HEK293 (cell line): ENCODE measurements around the gene LPXN.

ENCODE experiments used
- CTCF ChIA-PET: fragments of 350-600 bp; formaldehyde crosslinking; extraction: SDS; loops from one replicate; lab custom pipeline; 2021; ENCODE audit warnings: antibody characterized with exemption; lab: Yijun Ruan, JAX
- POLR2A ChIA-PET: fragments of 300-600 bp; formaldehyde crosslinking; extraction: SDS; loops from one replicate; lab custom pipeline; 2020; ENCODE audit warnings: antibody characterized with exemption, inconsistent platforms; lab: Yijun Ruan, JAX
- H3K27ac ChIP-seq: fragments of 200-500 bp; sonication (Bioruptor generic); 2 replicates; pipeline ENCODE4 v1.5.1; 2014; ENCODE audit warnings: low read depth, low read length, control low read depth, inconsistent platforms; ENCODE audit errors: extremely low read depth
- H3K36me3 ChIP-seq, 2 experiments: fragments of 200-500 bp in 1 of 2; sonication (Bioruptor generic) in 1 of 2; 1 replicate in 1 of 2; 2 replicates in 1 of 2; pipeline ENCODE4 v1.5.1; 2014 to 2017; ENCODE audit warnings: inconsistent platforms in 2 of 2, low read length in 2 of 2; ENCODE audit not compliant: control insufficient read depth in 2 of 2, insufficient read depth in 1 of 2
- H3K4me1 ChIP-seq: fragments of 200-500 bp; sonication (Bioruptor generic); 2 replicates; pipeline ENCODE4 v1.5.1; 2014; ENCODE audit warnings: mild to moderate bottlenecking, low read length, inconsistent platforms; ENCODE audit not compliant: control insufficient read depth, insufficient read depth
- H3K4me3 ChIP-seq: 2 replicates; pipeline ENCODE4 v1.5.1; 2011; ENCODE audit warnings: low read depth, mild to moderate bottlenecking, control low read depth, low read length, moderate library complexity
- H3K9me3 ChIP-seq: fragments of 200-500 bp; sonication (Bioruptor generic); 2 replicates; pipeline ENCODE4 v1.5.1; 2014; ENCODE audit warnings: low read depth, low read length, inconsistent platforms; ENCODE audit not compliant: control insufficient read depth, insufficient read depth
- GFI1B ChIP-seq: fragments of 450-650 bp; formaldehyde crosslinking; IDR thresholded peaks from 2 replicates; pipeline ENCODE4 v1.5.1; 2016; ENCODE audit warnings: missing biosample characterization, missing genetic modification characterization
- HIC1 ChIP-seq: fragments of 450-650 bp; formaldehyde crosslinking; IDR thresholded peaks from 2 replicates; pipeline ENCODE4 v1.5.1; 2016; ENCODE audit warnings: missing biosample characterization, missing genetic modification characterization
- KLF16 ChIP-seq: fragments of 450-650 bp; formaldehyde crosslinking; IDR thresholded peaks from 2 replicates; pipeline ENCODE4 v1.5.1; 2017; ENCODE audit warnings: missing biosample characterization, missing genetic modification characterization
- PATZ1 ChIP-seq: fragments of 450-650 bp; formaldehyde crosslinking; IDR thresholded peaks from 2 replicates; pipeline ENCODE4 v1.5.1; 2016; ENCODE audit warnings: missing biosample characterization, missing genetic modification characterization
- REST ChIP-seq: fragments of 450-650 bp; formaldehyde crosslinking; IDR thresholded peaks from 2 replicates; pipeline ENCODE4 v1.5.1; 2016; ENCODE audit warnings: missing biosample characterization, missing genetic modification characterization
- SP2 ChIP-seq: fragments of 450-650 bp; formaldehyde crosslinking; IDR thresholded peaks from 2 replicates; pipeline ENCODE4 v1.5.1; 2016; ENCODE audit warnings: missing biosample characterization, missing genetic modification characterization
- SP7 ChIP-seq: fragments of 450-650 bp; formaldehyde crosslinking; IDR thresholded peaks from 2 replicates; pipeline ENCODE4 v1.5.1; 2016; ENCODE audit warnings: missing biosample characterization, missing genetic modification characterization
- ZBTB26 ChIP-seq: fragments of 450-650 bp; formaldehyde crosslinking; optimal IDR thresholded peaks from 2 replicates; pipeline ENCODE3; 2016; ENCODE audit warnings: missing biosample characterization, mild to moderate bottlenecking, missing genetic modification characterization
- ZFP37 ChIP-seq: fragments of 450-650 bp; formaldehyde crosslinking; IDR thresholded peaks from 2 replicates; pipeline ENCODE4 v1.5.1; 2016; ENCODE audit warnings: missing biosample characterization, missing genetic modification characterization
- ZFP69B ChIP-seq: fragments of 450-650 bp; formaldehyde crosslinking; IDR thresholded peaks from 2 replicates; pipeline ENCODE4 v1.5.1; 2016; ENCODE audit warnings: missing biosample characterization, missing genetic modification characterization
- ZNF140 ChIP-seq: fragments of 450-650 bp; formaldehyde crosslinking; IDR thresholded peaks from 2 replicates; pipeline ENCODE4 v1.5.1; 2016; ENCODE audit warnings: missing biosample characterization, missing genetic modification characterization
- ZNF398 ChIP-seq: fragments of 450-650 bp; formaldehyde crosslinking; IDR thresholded peaks from 2 replicates; pipeline ENCODE4 v1.5.1; 2017; ENCODE audit warnings: missing biosample characterization, missing genetic modification characterization
- ZNF639 ChIP-seq: fragments of 450-650 bp; formaldehyde crosslinking; IDR thresholded peaks from 2 replicates; pipeline ENCODE4 v1.5.1; 2016; ENCODE audit warnings: missing biosample characterization, missing genetic modification characterization
- ZNF692 ChIP-seq: fragments of 450-650 bp; formaldehyde crosslinking; IDR thresholded peaks from 2 replicates; pipeline ENCODE4 v1.5.1; 2016; ENCODE audit warnings: missing biosample characterization, missing genetic modification characterization
- ZNF837 ChIP-seq: fragments of 450-650 bp; formaldehyde crosslinking; IDR thresholded peaks from 2 replicates; pipeline ENCODE4 v1.5.1; 2016; ENCODE audit warnings: missing biosample characterization, missing genetic modification characterization
- ZNF843 ChIP-seq: fragments of 450-650 bp; formaldehyde crosslinking; IDR thresholded peaks from 2 replicates; pipeline ENCODE4 v1.5.1; 2016; ENCODE audit warnings: missing biosample characterization, missing genetic modification characterization

The LPXN gene

GRCh38 chr11:58579192-58580129 is 3.8 kb upstream of the LPXN start (continued):
- TF ChIP-seq REST (tag by site-specific recombination) (0 out of 2 replicates have a peak, but pooled peaks have one; percentile 25), ZNF398 (no peak), ZNF837 (tag by site-specific recombination) (no peak), SP2 (tag by site-specific recombination) (peak; percentile 60)

GRCh38 chr11:58578635-58579191 is 3.1 kb upstream of the LPXN start, which contains the start of gene ZFP91:
TSS of gene ZFP91 (plus strand) at chr11:58579063. CDS start at chr11:58579282, 219 bp downstream.
- ChIA-PET CTCF (interaction anchor here (3.5 kb wide), 1 partner anchor 11 kb away, joined by 34 read pairs; no protein-coding TSS in a partner anchor), POLR2A (interaction anchor here (0.7 to 1.5 kb wide), 2 partner anchors 19 to 1267 kb away, joined by 3 to 5 read pairs; no protein-coding TSS in a partner anchor)
- H3K36me3 ChIP-seq: peaks cover 0 to 11% of the 10 kb centered on the region in 2 experiments; a peak in 1 of 3 replicates
- peak within 1 kb of the TSS; percentile 95 for H3K27ac ChIP-seq
- H3K4me1 ChIP-seq: no peaks in the 10 kb centered on the region
- peak within 1 kb of the TSS; percentile 99 for H3K4me3 ChIP-seq
- H3K9me3 ChIP-seq: no peaks in the 10 kb centered on the region
- TF ChIP-seq SP2 (tag by site-specific recombination) (peak; percentile 78), HIC1 (tag by site-specific recombination) (no peak), SP7 (tag by site-specific recombination) (no peak; the same call in 1 of the 2 replicates), ZNF140 (tag by site-specific recombination) (no peak), KLF16 (peak; percentile 34; the same call in 1 of the 2 replicates), ZBTB26 (tag by site-specific recombination) (peak; percentile 76), GFI1B (tag by site-specific recombination) (no peak), ZFP37 (tag by site-specific recombination) (peak; percentile 53; the same call in 1 of the 2 replicates), ZNF692 (tag by site-specific recombination) (peak; percentile 61; the same call in 1 of the 2 replicates), PATZ1 (tag by site-specific recombination) (peak; percentile 55; the same call in 1 of the 2 replicates), ZFP69B (0 out of 2 replicates have a peak, but pooled peaks have one; percentile 2), ZNF639 (peak; percentile 29; the same call in 1 of the 2 replicates), ZNF843 (tag by site-specific recombination) (peak; percentile 40; the same call in 1 of the 2 replicates)
